ENCODE measurements around the gene EXOC2.

The EXOC2 gene

GRCh38 chr6:435441-436307, 257.3 kb downstream of the EXOC2 start:
- Histone ChIP-seq H4K8ac (ENCODE audit: low read depth, low read length) (no peak overlapping the region), H3K4me2 (ENCODE audit: low read length) (no peak overlapping the region), H2AK5ac (ENCODE audit: low read length) (no peak overlapping the region), H4K91ac (ENCODE audit: low read depth, low read length) (no peak overlapping the region), H3K27me3 (ENCODE audit: insufficient read depth, low read length) (no peaks in the 10 kb centered on the region), H3K36me3 (ENCODE audit: control insufficient read depth in 1 of 2, insufficient read depth in 2 of 2, low read length in 2 of 2) (no peaks in the 10 kb centered on the region), H4K12ac (ENCODE audit: low read depth, low read length) (no peak overlapping the region), H2BK5ac (ENCODE audit: low read depth, low read length, poor library complexity) (no peak overlapping the region), H3K4me1 (ENCODE audit: control insufficient read depth in 1 of 2, insufficient read depth in 2 of 2, low read length in 2 of 2) (no peaks in the 10 kb centered on the region), H2AFZ (ENCODE audit: insufficient read depth, low read length, poor library complexity) (no peak overlapping the region), H3K27ac (ENCODE audit: low read depth, low read length) (no peak overlapping the region), H3K9ac (ENCODE audit: low read length) (no peak overlapping the region), H3K79me2 (ENCODE audit: control insufficient read depth, insufficient read depth, low read length, poor library complexity) (no peaks in the 10 kb centered on the region), H3K4ac (ENCODE audit: low read depth, low read length) (no peak overlapping the region), H3K9me3 (ENCODE audit: insufficient read depth, low read depth, low read length) (no peaks in the 10 kb centered on the region), H3K14ac (ENCODE audit: low read length) (no peak overlapping the region), H3K4me3 (ENCODE audit: low read depth, low read length) (no peak overlapping the region), H3K23ac (ENCODE audit: low read length) (no peak overlapping the region), H2BK12ac (ENCODE audit: low read length) (no peak overlapping the region), H3K18ac (ENCODE audit: low read length) (no peak overlapping the region), H3K79me1 (ENCODE audit: low read length) (no peaks in the 10 kb centered on the region), H2BK120ac (ENCODE audit: insufficient read depth, low read length, poor library complexity) (no peak overlapping the region)
- DNase-seq = no peak
- WGBS (ENCODE audit: extremely low coverage, insufficient coverage, insufficient read length) = no CpG with 5 or more reads among the region's 50 CpGs
